MM.1S (cell line): Measurements from ENCODE around the gene PTH1R.

ENCODE experiments used
- EZH2 ChIP-seq: fragments of 300-600 bp; sonication (generic); optimal IDR thresholded peaks from 2 replicates; pipeline ENCODE3; 2017; ENCODE audit warnings: low read depth, mild to moderate bottlenecking, antibody characterized with exemption, low read length, mixed read lengths
- TF ChIP-seq, protein P1 (sequence below): fragments of 300-600 bp; sonication (generic); IDR thresholded peaks from 2 replicates; pipeline ENCODE4 v1.5.1; 2016; ENCODE audit warnings: antibody characterized with exemption, low read length, mixed read lengths

DNA sequence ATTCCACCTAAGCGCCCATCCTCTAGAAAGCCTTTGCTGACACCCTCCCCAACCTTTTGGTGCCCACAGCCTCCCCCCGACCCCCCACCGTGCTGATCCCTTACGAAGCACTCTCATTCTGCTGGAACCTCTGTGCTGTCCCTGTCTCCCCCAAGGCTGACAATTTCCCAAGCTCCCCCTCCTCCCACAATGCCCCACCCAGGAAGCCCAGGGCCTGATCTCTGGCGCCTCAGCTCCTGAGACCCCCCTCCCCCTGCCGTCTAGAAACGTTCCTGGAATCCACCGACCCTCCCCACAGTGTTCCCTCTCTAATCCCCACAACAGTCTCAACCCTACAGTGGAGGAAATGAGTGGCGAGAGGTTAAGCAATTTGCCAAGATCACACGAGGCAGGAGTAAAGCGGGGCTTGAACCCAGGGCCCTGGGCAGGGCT, 32.6 kb upstream of the PTH1R start:
- TF ChIP-seq, protein P1, sequence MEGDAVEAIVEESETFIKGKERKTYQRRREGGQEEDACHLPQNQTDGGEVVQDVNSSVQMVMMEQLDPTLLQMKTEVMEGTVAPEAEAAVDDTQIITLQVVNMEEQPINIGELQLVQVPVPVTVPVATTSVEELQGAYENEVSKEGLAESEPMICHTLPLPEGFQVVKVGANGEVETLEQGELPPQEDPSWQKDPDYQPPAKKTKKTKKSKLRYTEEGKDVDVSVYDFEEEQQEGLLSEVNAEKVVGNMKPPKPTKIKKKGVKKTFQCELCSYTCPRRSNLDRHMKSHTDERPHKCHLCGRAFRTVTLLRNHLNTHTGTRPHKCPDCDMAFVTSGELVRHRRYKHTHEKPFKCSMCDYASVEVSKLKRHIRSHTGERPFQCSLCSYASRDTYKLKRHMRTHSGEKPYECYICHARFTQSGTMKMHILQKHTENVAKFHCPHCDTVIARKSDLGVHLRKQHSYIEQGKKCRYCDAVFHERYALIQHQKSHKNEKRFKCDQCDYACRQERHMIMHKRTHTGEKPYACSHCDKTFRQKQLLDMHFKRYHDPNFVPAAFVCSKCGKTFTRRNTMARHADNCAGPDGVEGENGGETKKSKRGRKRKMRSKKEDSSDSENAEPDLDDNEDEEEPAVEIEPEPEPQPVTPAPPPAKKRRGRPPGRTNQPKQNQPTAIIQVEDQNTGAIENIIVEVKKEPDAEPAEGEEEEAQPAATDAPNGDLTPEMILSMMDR = no peak
- TF ChIP-seq EZH2 = no peak
